Transverse colon (tissue), 4 donors: ENCODE measurements around the gene TMEM184A. TPM values are rescaled to one million over a fixed set of nuclear protein-coding genes. Genes with fewer than 3 reads are reported as not detected.

Experiments used
- DNase-seq: peaks from one replicate; pipeline ENCODE4 v3.0.0-alpha.2; 2019
- H3K27ac ChIP-seq, 4 donors: fragments of 200-600 bp; sonication (generic); 2 replicates each; pipeline ENCODE4 v1.5.1; 2016 to 2018; ENCODE audit warnings: inconsistent platforms in 4 of 4
- H3K27me3 ChIP-seq: fragments of 200-600 bp; sonication (generic); 2 replicates; pipeline ENCODE4 v1.5.1; 2017; ENCODE audit warnings: inconsistent platforms
- H3K36me3 ChIP-seq, 4 donors: fragments of 200-600 bp; sonication (generic); 2 replicates each; pipeline ENCODE4 v1.5.1; 2017 to 2019; ENCODE audit warnings: inconsistent platforms in 4 of 4
- H3K4me1 ChIP-seq, 4 donors: fragments of 200-600 bp; sonication (generic); 2 replicates each; pipeline ENCODE4 v1.5.1; 2017 to 2020; ENCODE audit warnings: inconsistent platforms in 4 of 4
- H3K4me3 ChIP-seq, 4 donors: fragments of 200-600 bp; sonication (generic); 1 replicate in 1 of 4; 2 replicates in 3 of 4; pipeline versions ENCODE4 v1.5.1 to v1.6.1; 2017 to 2019; ENCODE audit warnings: inconsistent platforms in 4 of 4
- H3K9me3 ChIP-seq, 2 donors: fragments of 200-600 bp; sonication (generic); 2 replicates each; pipeline ENCODE4 v1.5.1; 2017 to 2019; ENCODE audit warnings: inconsistent platforms in 2 of 2
- EP300 ChIP-seq: sonication (generic); formaldehyde crosslinking; IDR thresholded peaks from one replicate; pipeline ENCODE4 v1.6.1; 2017; ENCODE audit warnings: antibody characterized with exemption, low read depth
- POLR2A ChIP-seq: fragments of 450-650 bp; IDR thresholded peaks from one replicate; pipeline ENCODE4 v1.6.1; 2016; ENCODE audit warnings: antibody characterized with exemption, mild to moderate bottlenecking, moderate library complexity
- POLR2AphosphoS5 ChIP-seq, 3 donors: sonication (generic); formaldehyde crosslinking; IDR thresholded peaks; one replicate each; pipeline ENCODE4 v1.6.1; 2016; ENCODE audit warnings: antibody characterized with exemption in 3 of 3
- WGBS, 2 donors: methylation state at CpG; one replicate each; pipeline ENCODE4 v1.1.5; 2018; ENCODE audit warnings: low coverage in 1 of 2; 5-methylcytosine and 5-hydroxymethylcytosine counted together
- in situ Hi-C, 4 donors: fragments of 200-750 bp; cut with MboI; loops; one replicate each; pipeline versions ENCODE4 v1.15.0 to v1.15.1; 2017; ENCODE audit warnings: low sequenced_read_pairs in 3 of 4, low pct_ligation_motif_present in 1 of 4, low pct_unique_long_range_greater_than_20kb in 1 of 4
- intact Hi-C: fragments of 100-400 bp; cut with DNase I; formaldehyde crosslinking; loops from one replicate; pipeline ENCODE4 v1.15.1; 2023; ENCODE audit warnings: low total_unique reads
- total RNA-seq, 4 donors: library from RNA; depleted of rRNA; stranded (reverse); fragments of >200 nt; gene quantifications; one replicate each; pipeline ENCODE4 v1.1.0, GENCODE V29; 2016
- TF ChIP-seq, protein P1 (sequence below), 5 experiments: fragments of 200-600 bp in 3 of 5; fragments of 450-650 bp in 2 of 5; sonication (generic) in 3 of 5; IDR thresholded peaks; 1 replicate in 2 of 5; 2 replicates in 3 of 5; pipeline ENCODE4 v1.5.1; 2016 to 2017; ENCODE audit warnings: antibody characterized with exemption in 5 of 5, inconsistent platforms in 3 of 5, mild to moderate bottlenecking in 2 of 5, moderate library complexity in 1 of 5

TMEM184A gene
- total RNA-seq, 4 donors from 2014 or later: 49.9 to 151 (median 94.1) TPM

DNA sequence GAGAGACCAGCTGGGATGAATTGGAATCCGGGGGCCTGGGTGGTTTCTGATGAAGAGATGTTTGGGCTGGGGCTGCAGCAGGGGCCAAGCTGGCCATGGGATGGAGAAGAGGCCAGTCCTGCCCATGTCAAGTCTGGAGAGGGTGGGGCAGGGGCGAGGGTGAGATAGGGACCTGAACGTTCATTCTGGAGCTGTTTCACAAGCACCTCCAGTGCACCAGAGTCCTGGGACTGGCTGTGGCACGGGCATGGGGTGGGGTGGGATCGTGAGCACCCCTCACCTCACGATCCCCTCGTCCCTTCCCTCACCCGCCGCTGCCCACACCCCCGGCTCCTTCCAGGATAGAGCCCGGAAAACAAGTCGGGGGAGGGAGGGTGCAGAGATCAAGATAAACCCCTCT, 39.6 kb upstream of the TMEM184A start:
- Histone ChIP-seq H3K9me3 (no peaks in the 10 kb centered on the region), H3K27me3 (peaks cover 36% of the 10 kb centered on the region), H3K36me3 (no peaks in the 10 kb centered on the region), H3K4me1 (no peaks in the 10 kb centered on the region), H3K4me3 (no peak overlapping the region), H3K27ac (no peak overlapping the region)
- in situ Hi-C loops (loop anchor here in 3 of 4 donors (25.0 kb wide), 2 partner anchors 617 to 742 kb away; no protein-coding TSS in a partner anchor), intact Hi-C loops (no loop called here)
- 70% methylated on average over 12 of the region's 12 CpGs; no CpG with 5 or more reads in 1 of the 2 donors for WGBS, 2 donors
- no peak for TF ChIP-seq EP300
- TF ChIP-seq, protein P1, sequence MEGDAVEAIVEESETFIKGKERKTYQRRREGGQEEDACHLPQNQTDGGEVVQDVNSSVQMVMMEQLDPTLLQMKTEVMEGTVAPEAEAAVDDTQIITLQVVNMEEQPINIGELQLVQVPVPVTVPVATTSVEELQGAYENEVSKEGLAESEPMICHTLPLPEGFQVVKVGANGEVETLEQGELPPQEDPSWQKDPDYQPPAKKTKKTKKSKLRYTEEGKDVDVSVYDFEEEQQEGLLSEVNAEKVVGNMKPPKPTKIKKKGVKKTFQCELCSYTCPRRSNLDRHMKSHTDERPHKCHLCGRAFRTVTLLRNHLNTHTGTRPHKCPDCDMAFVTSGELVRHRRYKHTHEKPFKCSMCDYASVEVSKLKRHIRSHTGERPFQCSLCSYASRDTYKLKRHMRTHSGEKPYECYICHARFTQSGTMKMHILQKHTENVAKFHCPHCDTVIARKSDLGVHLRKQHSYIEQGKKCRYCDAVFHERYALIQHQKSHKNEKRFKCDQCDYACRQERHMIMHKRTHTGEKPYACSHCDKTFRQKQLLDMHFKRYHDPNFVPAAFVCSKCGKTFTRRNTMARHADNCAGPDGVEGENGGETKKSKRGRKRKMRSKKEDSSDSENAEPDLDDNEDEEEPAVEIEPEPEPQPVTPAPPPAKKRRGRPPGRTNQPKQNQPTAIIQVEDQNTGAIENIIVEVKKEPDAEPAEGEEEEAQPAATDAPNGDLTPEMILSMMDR (IDR thresholded peaks at IDR 0.05): no peak
- no peak for TF ChIP-seq POLR2AphosphoS5 (IDR thresholded peaks at IDR 0.05)
- TF ChIP-seq POLR2A: no peak
- DNase-seq: no peak

DNA sequence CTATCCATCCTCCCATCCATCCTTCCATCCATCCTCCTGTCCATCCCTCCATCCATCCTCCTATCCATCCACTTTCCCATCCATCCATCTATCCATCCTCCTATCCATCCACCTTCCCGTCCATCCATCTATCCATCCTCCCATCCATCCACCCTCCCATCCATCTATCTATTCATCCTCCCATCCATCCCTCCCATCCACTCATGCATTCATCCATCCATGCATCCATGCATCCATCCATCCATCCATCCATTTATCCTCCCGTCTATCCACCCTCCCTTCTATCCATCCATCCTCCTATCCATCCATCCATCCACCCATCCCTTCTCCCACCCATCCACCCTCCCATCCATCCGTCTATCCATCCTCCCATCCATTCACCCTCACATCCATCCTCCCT, 39.0 kb upstream of the TMEM184A start:
- intact Hi-C loops: no loop called here
- WGBS, 2 donors: 82 to 84% methylated on average over 3 of the region's 3 CpGs
- DNase-seq: no peak
- TF ChIP-seq POLR2A (no peak), POLR2AphosphoS5 (IDR thresholded peaks at IDR 0.05) (no peak), EP300 (no peak)
- TF ChIP-seq, protein P1 (IDR thresholded peaks at IDR 0.05): no peak
- in situ Hi-C loops: loop anchor here in 3 of 4 donors (25.0 kb wide), 2 partner anchors 617 to 742 kb away; no protein-coding TSS in a partner anchor
- H3K4me3 ChIP-seq: no peak overlapping the region
- H3K9me3 ChIP-seq: no peaks in the 10 kb centered on the region
- H3K36me3 ChIP-seq: no peaks in the 10 kb centered on the region
- H3K27ac ChIP-seq: no peak overlapping the region
- H3K4me1 ChIP-seq: no peaks in the 10 kb centered on the region
- H3K27me3 ChIP-seq: peaks cover 41% of the 10 kb centered on the region

DNA sequence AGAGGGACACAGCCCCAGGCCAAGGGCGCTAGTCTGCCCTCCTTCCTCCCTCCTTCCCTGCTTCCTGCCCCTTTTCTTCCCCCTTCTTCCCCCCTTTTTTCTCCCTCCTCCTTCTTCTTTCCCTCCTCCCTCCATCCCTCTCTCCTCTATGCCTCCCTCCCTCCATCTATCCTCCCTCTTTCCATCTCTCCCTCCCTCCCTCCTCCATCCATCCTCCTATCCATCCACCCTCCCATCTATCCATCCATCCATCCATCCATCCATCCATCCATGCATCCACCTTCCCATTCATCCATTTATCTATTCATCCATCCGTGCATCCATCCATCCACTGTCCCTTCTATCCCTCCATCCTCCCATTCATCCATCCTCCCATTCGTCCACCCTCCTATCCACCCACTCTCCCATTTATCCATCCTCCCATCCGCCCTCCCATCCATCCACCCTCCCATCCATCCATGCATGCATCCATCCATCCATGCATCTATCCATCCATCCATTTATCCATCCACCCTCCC, 38.0 kb upstream of the TMEM184A start:
- WGBS, 2 donors: 83 to 91% methylated on average over 3 to 4 of the region's 4 CpGs
- DNase-seq: no peak
- TF ChIP-seq, protein P1 (IDR thresholded peaks at IDR 0.05): no peak
- TF ChIP-seq EP300 (no peak), POLR2A (no peak), POLR2AphosphoS5 (IDR thresholded peaks at IDR 0.05) (no peak)
- Histone ChIP-seq H3K27ac (no peak overlapping the region), H3K4me1 (no peaks in the 10 kb centered on the region), H3K4me3 (no peak overlapping the region), H3K27me3 (peaks cover 39% of the 10 kb centered on the region), H3K9me3 (peaks cover 0 to 3% of the 10 kb centered on the region in 2 donors), H3K36me3 (no peaks in the 10 kb centered on the region)
- in situ Hi-C loops: loop anchor here in 3 of 4 donors (25.0 kb wide), 2 partner anchors 618 to 743 kb away; no protein-coding TSS in a partner anchor
- intact Hi-C loops: no loop called here

DNA sequence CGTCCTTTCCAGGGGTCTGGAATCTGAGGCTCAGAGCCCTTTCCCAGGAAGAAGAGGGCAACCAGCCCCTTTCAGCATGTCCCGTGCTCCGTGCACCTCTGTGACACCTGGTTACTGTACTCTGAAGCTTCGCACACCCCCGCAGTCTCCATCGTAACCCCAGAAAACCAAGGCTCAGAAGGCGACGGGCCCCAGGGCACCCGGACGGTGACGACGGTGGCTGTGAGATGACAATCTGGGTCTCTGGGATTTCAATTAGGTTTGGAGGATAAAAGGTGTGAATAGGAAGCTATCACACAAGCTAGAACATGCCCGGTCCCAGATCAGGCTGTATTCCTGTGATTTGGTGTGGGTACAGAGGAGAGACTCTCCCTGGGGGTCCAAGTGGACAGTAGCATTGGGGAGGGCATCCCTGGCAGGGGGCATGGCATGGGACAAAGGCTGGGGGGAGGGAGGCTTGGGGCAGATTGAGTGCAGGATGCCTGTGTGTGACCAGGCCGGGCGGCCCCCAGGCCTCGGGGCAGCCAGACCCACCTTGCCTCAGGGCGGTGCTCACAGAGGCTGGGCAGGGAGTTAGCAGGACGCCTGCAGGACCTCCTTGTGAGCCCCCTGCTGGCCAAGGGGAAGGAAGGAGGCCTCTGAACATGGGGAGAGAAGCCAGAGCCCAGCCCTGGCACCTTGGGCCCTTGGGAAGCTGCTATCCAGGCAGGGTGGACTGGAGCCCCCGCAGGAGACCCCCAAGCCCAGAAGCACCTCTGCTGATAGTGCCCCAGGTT, 37.3 kb upstream of the TMEM184A start:
- Histone ChIP-seq H3K36me3 (no peaks in the 10 kb centered on the region), H3K4me3 (no peak overlapping the region), H3K4me1 (no peaks in the 10 kb centered on the region), H3K27me3 (peaks cover 38% of the 10 kb centered on the region), H3K9me3 (peaks cover 0 to 4% of the 10 kb centered on the region in 2 donors), H3K27ac (no peak overlapping the region)
- TF ChIP-seq, protein P1 (IDR thresholded peaks at IDR 0.05): peak in 1 of 5 experiments; percentile 19
- TF ChIP-seq POLR2A (no peak), POLR2AphosphoS5 (IDR thresholded peaks at IDR 0.05) (no peak), EP300 (no peak)
- WGBS, 2 donors: 64% methylated on average over 19 of the region's 19 CpGs; no CpG with 5 or more reads in 1 of the 2 donors
- DNase-seq: no peak
- in situ Hi-C loops (loop anchor here in 3 of 4 donors (25.0 kb wide), 2 partner anchors 619 to 744 kb away; no protein-coding TSS in a partner anchor), intact Hi-C loops (no loop called here)
